Esophagus squamous epithelium (tissue), 4 donors: ENCODE results near the gene LONP2.

Experiments used
- POLR2A ChIP-seq, 4 donors: fragments of 450-650 bp; IDR thresholded peaks; one replicate each; pipeline ENCODE4 v1.6.1; 2017; ENCODE audit warnings: antibody characterized with exemption in 4 of 4, mild to moderate bottlenecking in 4 of 4, moderate library complexity in 3 of 4
- TF ChIP-seq, protein P1 (sequence below), 6 experiments: fragments of 450-650 bp in 4 of 6; fragments of 200-600 bp in 2 of 6; sonication (generic) in 2 of 6; IDR thresholded peaks; one replicate each; pipeline ENCODE4 v1.5.1; 2016 to 2019; ENCODE audit warnings: antibody characterized with exemption in 6 of 6, mild to moderate bottlenecking in 4 of 6, moderate library complexity in 4 of 6

DNA sequence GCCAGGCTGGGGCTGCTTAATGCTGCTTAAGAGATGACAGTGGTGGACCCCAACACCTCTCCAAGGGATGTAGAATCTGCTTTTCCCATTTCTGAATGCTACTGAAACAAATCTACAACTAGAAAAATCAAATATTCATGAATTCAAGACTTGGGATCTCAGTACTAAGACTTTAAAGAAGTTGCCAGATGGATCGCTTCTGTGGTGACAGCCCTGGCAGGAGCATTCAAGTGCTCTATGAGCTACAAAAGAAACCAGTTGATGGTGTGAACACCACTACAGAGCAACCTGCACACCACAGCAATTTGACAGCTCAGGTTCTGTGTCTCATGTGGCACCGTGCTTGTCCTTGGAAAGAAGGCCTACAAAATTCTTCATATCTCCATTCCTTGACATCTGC, 98.5 kb downstream of the LONP2 start:
- TF ChIP-seq, protein P1, sequence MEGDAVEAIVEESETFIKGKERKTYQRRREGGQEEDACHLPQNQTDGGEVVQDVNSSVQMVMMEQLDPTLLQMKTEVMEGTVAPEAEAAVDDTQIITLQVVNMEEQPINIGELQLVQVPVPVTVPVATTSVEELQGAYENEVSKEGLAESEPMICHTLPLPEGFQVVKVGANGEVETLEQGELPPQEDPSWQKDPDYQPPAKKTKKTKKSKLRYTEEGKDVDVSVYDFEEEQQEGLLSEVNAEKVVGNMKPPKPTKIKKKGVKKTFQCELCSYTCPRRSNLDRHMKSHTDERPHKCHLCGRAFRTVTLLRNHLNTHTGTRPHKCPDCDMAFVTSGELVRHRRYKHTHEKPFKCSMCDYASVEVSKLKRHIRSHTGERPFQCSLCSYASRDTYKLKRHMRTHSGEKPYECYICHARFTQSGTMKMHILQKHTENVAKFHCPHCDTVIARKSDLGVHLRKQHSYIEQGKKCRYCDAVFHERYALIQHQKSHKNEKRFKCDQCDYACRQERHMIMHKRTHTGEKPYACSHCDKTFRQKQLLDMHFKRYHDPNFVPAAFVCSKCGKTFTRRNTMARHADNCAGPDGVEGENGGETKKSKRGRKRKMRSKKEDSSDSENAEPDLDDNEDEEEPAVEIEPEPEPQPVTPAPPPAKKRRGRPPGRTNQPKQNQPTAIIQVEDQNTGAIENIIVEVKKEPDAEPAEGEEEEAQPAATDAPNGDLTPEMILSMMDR (IDR thresholded peaks at IDR 0.05): no peak
- no peak for TF ChIP-seq POLR2A (IDR thresholded peaks at IDR 0.05)
